ENCODE data around the gene CFAP65. TPM values are rescaled to one million over a fixed set of nuclear protein-coding genes. Genes with fewer than 3 reads are reported as not detected.
A peak's percentile ranks its signal among the peaks of the same experiment; 100 is the strongest.

CFAP65 gene
- total and polyA plus RNA-seq, 7 donors: under 0.01 to 0.10 (median under 0.01) TPM; not detected in 4

GRCh38 chr2:219058541-219059374 lies 17.4 kb upstream of the CFAP65 start:
- WGBS, 2 donors: 2 to 9% methylated on average over 42 of the region's 42 CpGs
- peak overlapping the region in 2 of 4 donors; percentile 17 to 31 for H3K4me3 ChIP-seq
- no peak overlapping the region for H3K27ac ChIP-seq
- peaks cover 55 to 95% (median 70%) of the 10 kb centered on the region in 3 donors for H3K27me3 ChIP-seq
- intact Hi-C loops (cut with DNase I): loop anchor here (1.0 to 5.0 kb wide), 3 partner anchors 61 to 239 kb away; no protein-coding TSS in a partner anchor
- DNase-seq: no peak
- no peaks in the 10 kb centered on the region for H3K36me3 ChIP-seq
- peaks cover 3 to 45% (median 42%) of the 10 kb centered on the region in 4 donors for H3K4me1 ChIP-seq
- TF ChIP-seq POLR2A (IDR thresholded peaks at IDR 0.05) (no peak), CTCF (IDR thresholded peaks at IDR 0.05) (no peak), EP300 (IDR thresholded peaks at IDR 0.05) (no peak), POLR2AphosphoS5 (IDR thresholded peaks at IDR 0.05) (no peak)
- no peaks in the 10 kb centered on the region for H3K9me3 ChIP-seq

GRCh38 chr2:219057709-219058540 lies 16.6 kb upstream of the CFAP65 start:
- Histone ChIP-seq H3K27ac (no peak overlapping the region), H3K36me3 (no peaks in the 10 kb centered on the region), H3K9me3 (no peaks in the 10 kb centered on the region), H3K4me1 (peaks cover 3 to 45% (median 42%) of the 10 kb centered on the region in 4 donors), H3K4me3 (peak overlapping the region in 2 of 4 donors; percentile 17 to 31), H3K27me3 (peaks cover 55 to 87% (median 62%) of the 10 kb centered on the region in 3 donors)
- 2 to 3% methylated on average over 52 of the region's 52 CpGs for WGBS, 2 donors
- peak; percentile 78 for DNase-seq
- TF ChIP-seq CTCF (IDR thresholded peaks at IDR 0.05) (peak; percentile 62 to 93 (median 80)), POLR2A (IDR thresholded peaks at IDR 0.05) (no peak)
- intact Hi-C loops (cut with DNase I): loop anchor here (1.0 to 5.0 kb wide), 3 partner anchors 61 to 239 kb away; no protein-coding TSS in a partner anchor

GRCh38 chr2:219056896-219057708 lies 15.8 kb upstream of the CFAP65 start:
- peaks cover 51 to 79% (median 61%) of the 10 kb centered on the region in 3 donors for H3K27me3 ChIP-seq

More at GRCh38 chr2:219056896-219057708, 15.8 kb upstream of the CFAP65 start:
- H3K9me3 ChIP-seq: no peaks in the 10 kb centered on the region
- H3K4me3 ChIP-seq: no peak overlapping the region
- intact Hi-C loops (cut with DNase I): loop anchor here (5.0 kb wide), 1 partner anchor 240 kb away; no protein-coding TSS in a partner anchor
- H3K4me1 ChIP-seq: peaks cover 3 to 45% (median 42%) of the 10 kb centered on the region in 4 donors
- WGBS, 2 donors: 17 to 28% methylated on average over 40 of the region's 40 CpGs
- TF ChIP-seq POLR2A (IDR thresholded peaks at IDR 0.05) (no peak), POLR2AphosphoS5 (IDR thresholded peaks at IDR 0.05) (no peak), CTCF (IDR thresholded peaks at IDR 0.05) (no peak), EP300 (IDR thresholded peaks at IDR 0.05) (no peak)
- no peak overlapping the region for H3K27ac ChIP-seq
- DNase-seq: no peak
- H3K36me3 ChIP-seq: no peaks in the 10 kb centered on the region
